ENCODE results near the gene LRRTM4.

DNA sequence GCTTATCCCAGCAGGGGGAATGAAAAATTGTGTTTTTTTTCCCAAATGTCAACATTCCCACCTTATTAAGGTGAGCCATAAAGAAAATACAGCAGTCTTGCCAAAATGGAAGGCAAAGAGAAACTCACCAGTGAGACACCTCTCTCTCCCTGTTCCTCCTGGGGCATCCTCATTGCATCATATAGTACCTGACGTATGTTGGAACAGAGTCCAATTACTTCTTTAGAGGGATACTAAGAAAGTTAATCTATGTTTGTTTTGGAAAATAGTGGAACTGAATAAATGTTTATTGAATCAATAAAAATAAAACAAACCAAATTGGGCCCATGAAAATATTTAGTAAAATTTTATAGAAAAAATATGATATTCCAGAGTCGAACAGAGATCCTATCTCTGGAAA lies 700.4 kb downstream of the LRRTM4 start:
- TF ChIP-seq, protein P1, sequence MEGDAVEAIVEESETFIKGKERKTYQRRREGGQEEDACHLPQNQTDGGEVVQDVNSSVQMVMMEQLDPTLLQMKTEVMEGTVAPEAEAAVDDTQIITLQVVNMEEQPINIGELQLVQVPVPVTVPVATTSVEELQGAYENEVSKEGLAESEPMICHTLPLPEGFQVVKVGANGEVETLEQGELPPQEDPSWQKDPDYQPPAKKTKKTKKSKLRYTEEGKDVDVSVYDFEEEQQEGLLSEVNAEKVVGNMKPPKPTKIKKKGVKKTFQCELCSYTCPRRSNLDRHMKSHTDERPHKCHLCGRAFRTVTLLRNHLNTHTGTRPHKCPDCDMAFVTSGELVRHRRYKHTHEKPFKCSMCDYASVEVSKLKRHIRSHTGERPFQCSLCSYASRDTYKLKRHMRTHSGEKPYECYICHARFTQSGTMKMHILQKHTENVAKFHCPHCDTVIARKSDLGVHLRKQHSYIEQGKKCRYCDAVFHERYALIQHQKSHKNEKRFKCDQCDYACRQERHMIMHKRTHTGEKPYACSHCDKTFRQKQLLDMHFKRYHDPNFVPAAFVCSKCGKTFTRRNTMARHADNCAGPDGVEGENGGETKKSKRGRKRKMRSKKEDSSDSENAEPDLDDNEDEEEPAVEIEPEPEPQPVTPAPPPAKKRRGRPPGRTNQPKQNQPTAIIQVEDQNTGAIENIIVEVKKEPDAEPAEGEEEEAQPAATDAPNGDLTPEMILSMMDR (IDR thresholded peaks at IDR 0.05; ENCODE audit: low read depth, low read length) = no peak
- TF ChIP-seq EZH2phosphoT487 (IDR thresholded peaks at IDR 0.05; ENCODE audit: low read depth) = no peak

Data from OCI-LY3 (cell line).